HEK293 (cell line): ENCODE measurements around the gene TPM3.

ENCODE experiments used
- CTCF ChIA-PET: fragments of 350-600 bp; formaldehyde crosslinking; extraction: SDS; loops from one replicate; lab custom pipeline; 2021; ENCODE audit warnings: antibody characterized with exemption; lab: Yijun Ruan, JAX
- POLR2A ChIA-PET: fragments of 300-600 bp; formaldehyde crosslinking; extraction: SDS; loops from one replicate; lab custom pipeline; 2020; ENCODE audit warnings: antibody characterized with exemption, inconsistent platforms; lab: Yijun Ruan, JAX
- H3K27ac ChIP-seq: fragments of 200-500 bp; sonication (Bioruptor generic); 2 replicates; pipeline ENCODE4 v1.5.1; 2014; ENCODE audit warnings: low read depth, low read length, control low read depth, inconsistent platforms; ENCODE audit errors: extremely low read depth
- H3K36me3 ChIP-seq, 2 experiments: fragments of 200-500 bp in 1 of 2; sonication (Bioruptor generic) in 1 of 2; 1 replicate in 1 of 2; 2 replicates in 1 of 2; pipeline ENCODE4 v1.5.1; 2014 to 2017; ENCODE audit warnings: inconsistent platforms in 2 of 2, low read length in 2 of 2; ENCODE audit not compliant: control insufficient read depth in 2 of 2, insufficient read depth in 1 of 2
- H3K4me1 ChIP-seq: fragments of 200-500 bp; sonication (Bioruptor generic); 2 replicates; pipeline ENCODE4 v1.5.1; 2014; ENCODE audit warnings: mild to moderate bottlenecking, low read length, inconsistent platforms; ENCODE audit not compliant: control insufficient read depth, insufficient read depth
- H3K4me3 ChIP-seq: 2 replicates; pipeline ENCODE4 v1.5.1; 2011; ENCODE audit warnings: low read depth, mild to moderate bottlenecking, control low read depth, low read length, moderate library complexity
- H3K9me3 ChIP-seq: fragments of 200-500 bp; sonication (Bioruptor generic); 2 replicates; pipeline ENCODE4 v1.5.1; 2014; ENCODE audit warnings: low read depth, low read length, inconsistent platforms; ENCODE audit not compliant: control insufficient read depth, insufficient read depth
- MZF1 ChIP-seq: fragments of 450-650 bp; formaldehyde crosslinking; IDR thresholded peaks from 2 replicates; pipeline ENCODE4 v1.5.1; 2017; ENCODE audit warnings: missing biosample characterization, missing genetic modification characterization, borderline replicate concordance
- PRDM2 ChIP-seq: fragments of 450-650 bp; formaldehyde crosslinking; IDR thresholded peaks from 2 replicates; pipeline ENCODE4 v1.5.1; 2016; ENCODE audit warnings: missing biosample characterization, missing genetic modification characterization, borderline replicate concordance
- SALL2 ChIP-seq: fragments of 450-650 bp; formaldehyde crosslinking; IDR thresholded peaks from 2 replicates; pipeline ENCODE4 v1.5.0; 2017; ENCODE audit warnings: missing biosample characterization, mild to moderate bottlenecking, missing genetic modification characterization, borderline replicate concordance
- SETDB1 ChIP-seq: IDR thresholded peaks from one replicate; pipeline ENCODE4 v1.6.1; 2017; ENCODE audit warnings: mild to moderate bottlenecking, low read length, moderate library complexity, mixed read lengths; ENCODE audit not compliant: insufficient read length
- ZFP69B ChIP-seq: fragments of 450-650 bp; formaldehyde crosslinking; IDR thresholded peaks from 2 replicates; pipeline ENCODE4 v1.5.1; 2016; ENCODE audit warnings: missing biosample characterization, missing genetic modification characterization
- ZNF211 ChIP-seq: fragments of 450-650 bp; formaldehyde crosslinking; IDR thresholded peaks from 2 replicates; pipeline ENCODE4 v1.5.1; 2016; ENCODE audit warnings: low read depth, missing biosample characterization, missing genetic modification characterization
- ZNF24 ChIP-seq: fragments of 450-650 bp; formaldehyde crosslinking; IDR thresholded peaks from 2 replicates; pipeline ENCODE4 v1.5.1; 2016; ENCODE audit warnings: missing biosample characterization, missing genetic modification characterization
- ZNF280C ChIP-seq: fragments of 450-650 bp; formaldehyde crosslinking; IDR thresholded peaks from 2 replicates; pipeline ENCODE4 v1.5.1; 2016; ENCODE audit warnings: missing biosample characterization, missing genetic modification characterization
- ZNF398 ChIP-seq: fragments of 450-650 bp; formaldehyde crosslinking; IDR thresholded peaks from 2 replicates; pipeline ENCODE4 v1.5.1; 2017; ENCODE audit warnings: missing biosample characterization, missing genetic modification characterization
- ZNF48 ChIP-seq: fragments of 450-650 bp; formaldehyde crosslinking; IDR thresholded peaks from 2 replicates; pipeline ENCODE4 v1.5.1; 2016; ENCODE audit warnings: missing biosample characterization, missing genetic modification characterization
- ZNF518A ChIP-seq: fragments of 450-650 bp; formaldehyde crosslinking; conservative IDR thresholded peaks from 2 replicates; pipeline ENCODE4 v1.5.1; 2016; ENCODE audit warnings: low read depth, missing biosample characterization, missing genetic modification characterization
- ZNF555 ChIP-seq: fragments of 450-650 bp; formaldehyde crosslinking; conservative IDR thresholded peaks from 2 replicates; pipeline ENCODE4 v1.5.1; 2017; ENCODE audit warnings: missing biosample characterization, mild to moderate bottlenecking, missing genetic modification characterization, inconsistent platforms
- ZNF624 ChIP-seq: fragments of 450-650 bp; formaldehyde crosslinking; IDR thresholded peaks from 2 replicates; pipeline ENCODE4 v1.5.1; 2017; ENCODE audit warnings: missing biosample characterization, missing genetic modification characterization
- ZNF692 ChIP-seq: fragments of 450-650 bp; formaldehyde crosslinking; IDR thresholded peaks from 2 replicates; pipeline ENCODE4 v1.5.1; 2016; ENCODE audit warnings: missing biosample characterization, missing genetic modification characterization
- ZNF777 ChIP-seq: fragments of 450-650 bp; formaldehyde crosslinking; IDR thresholded peaks from 2 replicates; pipeline ENCODE4 v1.5.1; 2017; ENCODE audit warnings: missing biosample characterization, missing genetic modification characterization, borderline replicate concordance
- ZNF785 ChIP-seq: fragments of 450-650 bp; formaldehyde crosslinking; IDR thresholded peaks from 2 replicates; pipeline ENCODE4 v1.5.1; 2016; ENCODE audit warnings: missing biosample characterization, missing genetic modification characterization
- ZSCAN30 ChIP-seq: fragments of 450-650 bp; IDR thresholded peaks from 2 replicates; pipeline ENCODE4 v1.5.1; 2018; ENCODE audit warnings: missing biosample characterization, mild to moderate bottlenecking, missing genetic modification characterization, moderate library complexity

Gene TPM3

GRCh38 chr1:154218545-154218944, 26.6 kb upstream of the TPM3 start (continued):
- TF ChIP-seq ZSCAN30 (tag by site-specific recombination) (no peak), ZNF777 (no peak)

GRCh38 chr1:154213274-154213673, 21.4 kb upstream of the TPM3 start:
- Histone ChIP-seq H3K27ac (no peak overlapping the region), H3K36me3 (peaks cover 82 to 89% of the 10 kb centered on the region in 2 experiments), H3K4me3 (no peak overlapping the region), H3K9me3 (no peaks in the 10 kb centered on the region), H3K4me1 (no peaks in the 10 kb centered on the region)
- POLR2A ChIA-PET = interaction anchor here (1.1 kb wide), 1 partner anchor 39 kb away, joined by 3 read pairs; no protein-coding TSS in a partner anchor
- CTCF ChIA-PET = interaction anchor here (0.6 to 2.2 kb wide), 3 partner anchors 11 to 343 kb away, joined by 3 to 6 read pairs (median 4); no protein-coding TSS in a partner anchor
- TF ChIP-seq ZNF280C (tag by site-specific recombination) = no peak
- no peak for TF ChIP-seq ZNF692
- TF ChIP-seq ZNF48 (tag by site-specific recombination) = no peak
- no peak for TF ChIP-seq ZNF398
- TF ChIP-seq ZFP69B (tag by site-specific recombination) = no peak
- TF ChIP-seq SALL2 (tag by site-specific recombination) = no peak
- no peak for TF ChIP-seq ZNF211
- no peak for TF ChIP-seq ZNF785 (tag by site-specific recombination)

- CTCF ChIA-PET = no interaction called here
- Histone ChIP-seq H3K9me3 (no peaks in the 10 kb centered on the region), H3K27ac (no peak overlapping the region), H3K36me3 (peaks cover 82 to 87% of the 10 kb centered on the region in 2 experiments), H3K4me3 (no peak overlapping the region), H3K4me1 (no peaks in the 10 kb centered on the region)
- POLR2A ChIA-PET = interaction anchor here (1.8 kb wide), 1 partner anchor 8 kb away, joined by 4 read pairs; a partner anchor contains a TSS
- TF ChIP-seq SETDB1 (no peak), ZNF624 (tag by site-specific recombination) (no peak), ZNF24 (tag by site-specific recombination) (no peak), ZNF555 (no peak), PRDM2 (tag by site-specific recombination) (no peak), ZNF518A (tag by site-specific recombination) (no peak), MZF1 (tag by site-specific recombination) (no peak)
These were observed 20.2 kb upstream of the TPM3 start for GRCh38 chr1:154212083-154212482.
